HG03460 (cell line): Measurements from ENCODE around the gene HNRNPH3.

Experiments used
- ATAC-seq: cut with Tn5 transposase; IDR thresholded peaks from one replicate; pipeline ENCODE4 v1.9.1; 2021; ENCODE audit not compliant: unreplicated experiment

The HNRNPH3 gene

DNA sequence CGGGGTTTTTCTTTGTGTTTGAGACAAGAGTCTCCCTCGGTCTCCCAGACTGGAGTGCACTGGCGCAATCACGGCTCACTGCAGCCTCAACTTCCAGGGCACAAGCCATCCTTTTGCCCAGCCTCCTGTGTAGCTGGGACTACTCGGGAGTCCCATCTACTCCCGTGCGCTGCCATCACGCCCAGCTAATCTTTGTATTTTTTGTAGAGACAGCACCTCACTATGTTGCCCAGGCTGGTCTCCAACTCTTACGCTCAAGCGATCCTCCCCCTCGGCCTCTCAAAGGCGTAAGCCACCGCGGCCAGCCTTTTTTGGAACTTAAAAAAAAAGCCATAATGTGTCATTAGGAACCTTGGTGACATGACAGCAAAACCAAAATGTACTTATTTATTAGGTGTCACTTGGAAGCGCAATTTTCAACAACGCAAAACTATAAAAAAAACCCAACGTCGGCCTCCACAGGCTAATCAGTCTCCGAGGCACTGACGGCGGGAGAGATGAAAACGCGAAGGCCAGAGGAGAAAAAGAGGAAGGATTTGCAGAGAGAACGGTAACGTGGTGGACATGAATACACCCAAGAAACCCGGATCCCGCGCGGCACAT, 911 bp upstream of the HNRNPH3 start:
- no peak for ATAC-seq

DNA sequence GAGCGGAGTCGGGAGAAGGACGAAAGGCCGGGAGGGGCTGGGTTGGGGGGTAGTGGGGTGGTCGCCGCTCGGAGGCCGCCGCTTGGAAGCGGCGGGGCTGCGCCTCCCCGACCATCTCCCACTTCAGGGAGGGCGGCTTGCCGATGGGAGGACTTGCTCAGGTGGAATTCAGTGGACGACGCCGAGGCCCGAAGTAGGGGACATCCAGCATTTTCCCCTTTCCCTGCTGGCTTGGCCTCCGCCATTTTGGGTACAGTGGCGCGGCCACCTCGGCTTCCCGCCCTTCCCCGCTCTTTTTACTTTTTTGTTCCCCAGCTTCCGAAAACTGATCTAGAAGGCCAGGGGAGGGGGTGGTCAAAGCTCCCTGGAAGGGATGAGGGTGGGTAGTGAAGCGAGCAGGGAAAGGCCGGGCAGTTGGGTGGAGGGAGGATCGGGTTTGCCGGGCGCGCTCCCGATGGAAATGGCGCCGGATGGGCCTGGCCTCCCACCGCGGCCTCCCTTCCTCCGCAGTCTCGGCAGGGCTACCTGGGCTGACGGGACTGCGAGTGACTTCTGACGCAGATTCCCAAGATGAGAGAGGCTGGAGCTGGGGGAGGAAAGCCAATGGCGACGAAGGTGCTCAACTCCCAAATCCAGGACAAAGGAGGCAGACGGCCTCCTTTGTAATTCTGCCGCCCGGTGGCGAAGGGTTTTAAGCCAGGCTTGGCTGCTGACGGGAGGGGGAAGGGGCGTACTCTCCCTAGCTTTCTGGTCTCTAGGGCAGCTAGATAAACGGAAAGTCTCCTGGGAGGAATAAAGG, 594 bp downstream of the HNRNPH3 start, which contains the start of gene PBLD:
Gene PBLD, minus strand, starts transcription at position 670 of the 799 bp plus-strand sequence. CDS start 26,084 bp downstream, outside the sequence.
- peak; percentile 12 for ATAC-seq

DNA sequence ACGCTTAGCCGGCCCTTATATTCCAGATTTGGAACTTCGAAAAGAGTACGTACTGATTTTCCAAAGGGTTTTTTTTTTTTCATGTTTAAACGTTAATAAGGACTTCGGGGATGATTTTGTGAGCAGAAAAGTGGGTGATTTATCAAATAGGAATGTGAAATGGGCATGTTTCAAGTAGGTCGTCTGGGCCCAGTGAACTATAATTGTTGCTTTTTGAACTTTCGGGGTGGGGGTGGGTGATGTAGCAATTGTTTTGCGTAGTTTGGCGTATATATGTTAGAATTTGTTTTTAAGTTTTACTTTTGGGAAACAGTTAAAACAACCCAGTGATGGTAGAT, 1.2 kb downstream of the HNRNPH3 start:
- no peak for ATAC-seq

DNA sequence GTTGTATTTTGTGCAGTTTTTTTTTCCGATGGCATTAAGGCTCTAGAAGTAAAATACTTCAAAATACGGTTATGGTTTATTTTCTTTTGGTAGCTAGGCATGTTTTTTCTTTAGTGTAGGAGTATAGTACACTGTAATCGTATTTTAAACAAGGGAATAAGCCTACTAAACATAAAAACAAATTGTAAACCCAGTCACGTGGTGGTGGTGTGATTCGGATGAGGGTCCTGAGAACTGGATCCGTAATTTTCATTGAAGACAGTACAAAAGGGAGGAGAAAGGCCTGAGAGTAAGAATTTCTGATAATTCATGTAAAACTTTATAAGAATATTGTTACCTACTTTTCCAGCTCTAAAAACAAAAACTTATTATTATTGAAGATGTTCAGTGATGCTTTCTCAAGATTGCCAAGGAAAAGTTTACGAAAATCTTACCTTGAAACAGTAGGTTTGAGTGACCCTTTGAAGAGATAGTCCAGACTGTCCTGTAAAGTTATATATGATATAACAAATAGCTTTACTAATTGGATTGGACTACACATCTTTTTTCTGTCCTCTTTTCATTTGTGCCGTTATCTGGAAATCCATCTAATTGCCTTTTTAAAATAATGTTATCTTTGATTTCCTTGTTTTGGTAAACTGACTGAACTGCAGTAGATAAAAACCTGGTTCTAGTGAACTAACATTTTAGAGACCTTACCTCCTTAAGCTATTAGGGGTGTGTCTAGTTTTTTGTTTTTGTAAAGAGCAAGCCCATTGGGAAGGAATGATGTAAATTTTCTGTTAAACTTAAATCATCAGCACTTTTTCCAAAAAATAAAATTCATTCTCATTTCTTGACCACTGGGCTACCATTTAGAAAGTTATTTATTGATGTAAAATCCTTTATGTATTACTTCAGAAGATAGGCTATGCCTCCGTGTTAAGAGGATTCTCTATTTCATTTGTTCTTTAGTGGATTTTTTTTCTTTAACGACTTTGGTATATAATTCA, 1.9 kb downstream of the HNRNPH3 start:
- no peak for ATAC-seq

DNA sequence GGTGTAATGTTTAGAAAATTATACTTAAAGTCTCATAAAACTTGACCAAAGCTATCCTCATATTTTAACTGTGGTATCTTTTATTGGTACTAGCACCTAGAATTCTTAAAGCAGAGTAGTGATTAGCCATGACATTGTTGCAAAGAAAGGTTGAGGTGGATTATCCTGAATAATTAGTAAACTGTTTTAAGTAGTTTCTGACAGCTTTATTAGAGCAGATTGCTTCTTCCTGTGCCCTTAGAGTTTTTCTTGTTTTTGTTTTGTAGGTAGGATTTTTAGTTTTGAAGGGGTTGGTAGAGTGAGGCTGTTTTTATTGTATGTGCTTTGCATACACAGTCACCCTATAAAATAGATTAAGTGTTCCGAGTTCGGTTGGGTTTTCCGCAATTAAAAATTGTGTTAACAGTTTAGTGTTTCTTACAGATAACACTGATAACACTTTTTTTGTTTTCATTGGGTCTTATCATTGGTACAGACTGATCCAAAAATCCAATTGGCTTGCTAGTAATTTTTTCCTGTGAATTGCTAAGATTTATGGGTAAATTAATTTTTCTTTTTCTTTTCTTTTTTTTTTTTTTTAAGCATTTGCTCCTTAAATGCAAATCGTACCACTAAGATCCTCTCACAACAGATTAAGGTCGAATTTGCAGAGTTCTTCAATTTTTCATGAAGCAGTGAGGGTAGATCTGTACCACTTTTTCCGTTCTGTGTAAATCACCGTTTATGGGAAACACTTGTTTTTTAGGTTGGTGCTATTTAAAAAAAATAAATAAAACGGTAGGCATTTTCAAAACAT, 3.0 kb downstream of the HNRNPH3 start:
- ATAC-seq, result no peak

DNA sequence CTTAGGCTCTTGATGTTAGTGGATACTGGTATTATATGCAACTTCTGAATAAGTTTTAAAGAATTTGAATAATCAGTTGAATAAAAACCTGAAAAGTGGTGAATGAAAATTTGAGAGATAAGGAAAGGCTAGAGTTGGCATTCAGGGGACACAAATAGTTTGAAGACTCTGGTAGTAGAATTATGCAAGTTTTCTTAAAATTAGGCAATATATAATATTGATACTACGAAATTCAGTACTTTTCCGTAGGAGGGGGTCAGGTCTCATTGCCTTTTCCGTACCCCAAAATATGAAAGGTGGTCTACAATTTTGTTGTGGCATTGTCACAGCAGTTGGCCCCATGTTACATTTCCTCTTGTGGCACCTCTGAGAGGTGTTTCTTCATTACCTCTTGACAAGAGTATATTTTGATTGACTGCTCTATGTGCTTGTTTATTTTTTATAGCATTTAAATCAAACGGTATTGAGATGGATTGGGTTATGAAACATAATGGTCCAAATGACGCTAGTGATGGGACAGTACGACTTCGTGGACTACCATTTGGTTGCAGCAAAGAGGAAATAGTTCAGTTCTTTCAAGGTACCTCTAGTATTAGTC, 5.0 kb downstream of the HNRNPH3 start:
- ATAC-seq, result no peak

DNA sequence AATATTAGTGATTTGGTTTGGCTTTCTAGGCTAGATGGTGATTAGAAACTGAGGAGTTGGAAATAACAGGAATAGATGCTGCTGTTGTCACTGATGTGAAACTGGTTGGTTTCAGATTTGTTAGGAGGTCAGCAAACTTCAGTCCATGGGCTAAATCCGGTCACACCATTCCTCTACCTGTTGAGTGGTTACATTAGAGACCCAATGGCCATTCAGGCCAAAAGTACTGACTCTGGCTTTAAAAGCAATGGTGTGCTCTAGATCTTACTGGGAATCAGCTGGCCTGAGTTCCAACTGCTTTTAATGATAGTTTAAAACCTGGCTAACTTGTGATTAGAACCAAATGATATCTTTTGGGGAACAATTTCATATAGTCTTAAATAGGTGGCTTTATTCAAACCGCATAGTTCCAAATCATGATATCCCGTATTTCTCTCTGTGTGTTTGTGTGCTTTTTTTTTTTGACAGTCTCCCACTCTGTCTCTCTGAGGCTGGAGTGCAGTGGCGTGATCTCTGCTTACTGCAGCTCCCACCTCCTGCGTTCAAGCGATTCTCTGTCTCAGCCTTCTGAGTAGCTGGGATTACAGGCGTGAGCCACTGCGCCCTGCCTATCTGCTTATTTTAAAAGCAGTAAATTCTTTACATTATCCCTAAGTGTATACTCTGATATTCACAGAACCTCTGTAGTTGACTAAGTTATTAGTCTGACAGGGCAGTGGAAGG, 8.7 kb downstream of the HNRNPH3 start:
- no peak for ATAC-seq

DNA sequence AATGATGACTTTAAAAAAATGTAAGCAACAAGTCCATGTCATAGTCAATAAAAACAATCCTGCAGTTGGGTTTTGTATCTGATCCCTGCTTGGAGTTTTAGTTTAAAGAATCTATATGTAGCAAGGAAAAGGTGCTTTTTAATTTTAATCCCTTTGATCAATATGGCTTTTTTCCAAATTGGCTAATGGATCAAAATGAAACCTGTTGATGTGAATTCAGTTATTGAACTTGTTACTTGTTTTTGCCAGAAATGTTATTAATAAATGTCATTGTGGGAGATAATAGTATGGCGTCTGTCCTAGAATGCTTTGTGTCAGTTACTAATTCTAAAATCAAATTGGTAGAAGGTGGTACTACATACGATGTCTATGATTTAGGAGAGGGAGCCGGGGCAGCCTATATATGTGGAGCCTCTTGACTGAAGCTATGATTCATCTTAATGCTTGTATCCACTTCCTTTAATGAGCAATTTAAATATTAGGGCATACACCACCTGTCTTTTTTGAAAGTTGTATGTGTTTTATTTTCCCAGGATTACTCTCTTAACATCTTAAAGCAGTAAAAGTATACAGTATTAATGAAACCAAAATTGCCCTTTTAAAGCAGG, 11.1 kb downstream of the HNRNPH3 start:
- no peak for ATAC-seq

DNA sequence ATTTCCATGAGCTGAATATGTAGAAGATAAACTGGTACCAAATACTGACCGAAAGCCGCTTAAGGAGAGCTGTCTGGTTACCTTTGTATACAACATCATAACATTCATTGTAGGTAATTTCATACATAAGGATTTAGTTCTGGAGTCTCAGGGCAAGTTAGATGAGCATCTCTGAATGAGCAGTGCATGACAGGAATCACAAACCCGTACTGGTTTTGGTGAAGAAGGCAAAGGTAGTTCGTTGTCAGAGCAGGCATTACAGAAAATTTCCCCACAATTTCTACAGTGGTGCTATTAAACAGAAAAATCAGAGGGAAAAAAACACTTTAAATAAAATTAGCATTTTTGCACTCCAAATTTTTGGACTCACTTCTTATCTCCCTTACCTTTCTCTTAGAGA, 13.8 kb downstream of the HNRNPH3 start:
- no peak for ATAC-seq

DNA sequence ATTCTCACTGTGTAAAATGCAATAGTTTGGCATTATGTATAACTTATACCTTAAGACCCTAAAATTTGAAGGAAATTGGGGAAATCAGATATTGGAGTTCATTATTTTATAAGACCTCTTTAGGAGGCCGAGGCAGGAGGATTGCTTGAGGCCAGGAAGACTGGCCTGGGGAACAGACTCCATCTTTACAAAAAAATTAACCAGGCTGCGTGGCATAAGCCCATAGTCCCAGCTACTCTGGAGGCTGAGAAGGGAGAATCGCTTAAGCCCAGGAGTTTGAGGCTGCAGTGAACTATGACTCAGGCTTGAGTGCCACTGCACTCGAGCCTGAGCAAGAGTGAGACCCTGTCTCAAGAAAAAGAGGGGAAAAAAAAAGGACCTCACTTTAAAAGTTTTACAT, 14.9 kb downstream of the HNRNPH3 start:
- ATAC-seq, result no peak

DNA sequence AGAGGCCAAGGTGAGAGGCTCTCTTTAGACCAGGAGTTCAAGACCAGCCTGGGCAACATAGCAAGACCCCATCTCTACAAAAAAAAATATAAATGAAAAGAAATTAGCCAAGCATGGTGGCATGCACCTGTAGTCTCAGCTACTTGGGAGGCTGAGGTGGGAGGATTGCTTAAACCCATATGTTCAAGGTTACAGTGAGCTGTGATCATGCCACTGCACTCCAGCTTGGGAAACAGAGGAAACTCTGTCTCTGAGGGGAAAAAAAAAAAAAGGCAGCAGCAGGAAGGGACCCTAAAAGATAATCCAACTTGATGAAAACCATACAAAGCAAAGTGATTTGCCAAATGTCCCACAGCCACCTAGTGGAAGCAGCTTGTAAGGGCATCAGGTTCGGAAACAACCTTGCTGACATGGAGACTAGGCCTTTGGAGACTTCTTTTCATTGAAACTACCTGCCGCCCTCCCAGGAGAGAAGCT, 16.4 kb downstream of the HNRNPH3 start:
- ATAC-seq, result no peak

DNA sequence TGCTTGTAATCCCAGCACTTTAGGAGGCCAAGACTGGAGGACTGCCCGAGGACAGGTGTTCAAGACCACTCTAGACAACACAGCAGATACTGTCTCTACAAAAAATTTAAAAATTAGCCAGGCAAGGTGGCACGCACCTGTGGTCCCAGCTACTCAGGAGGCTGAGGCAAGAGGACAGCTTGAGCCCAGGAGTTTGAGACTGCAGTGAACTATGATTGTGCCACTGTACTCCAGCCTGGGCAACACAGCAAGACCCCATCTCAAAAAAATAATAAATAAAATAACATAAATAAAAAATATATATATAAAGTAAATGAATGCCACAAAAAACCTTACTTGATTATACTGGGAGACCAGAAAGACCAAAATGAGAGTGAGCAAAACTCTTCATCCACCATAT, 21.7 kb downstream of the HNRNPH3 start:
- ATAC-seq, result no peak

DNA sequence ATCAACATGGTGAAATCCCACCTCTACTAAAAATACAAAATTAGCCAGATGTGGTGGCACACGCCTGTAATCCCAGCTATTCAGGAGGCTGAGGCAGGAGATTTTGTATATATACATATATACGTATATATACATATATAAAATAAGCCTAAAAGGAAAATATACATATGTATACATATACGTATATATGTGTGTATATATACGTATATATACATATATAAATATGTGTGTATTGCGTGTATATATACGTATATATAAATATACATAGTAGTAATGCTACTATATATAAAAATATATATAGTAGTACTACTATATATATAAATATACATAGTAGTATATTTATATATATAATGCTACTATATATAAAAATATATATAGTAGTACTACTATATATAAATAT, 27.3 kb downstream of the HNRNPH3 start:
- no peak for ATAC-seq

DNA sequence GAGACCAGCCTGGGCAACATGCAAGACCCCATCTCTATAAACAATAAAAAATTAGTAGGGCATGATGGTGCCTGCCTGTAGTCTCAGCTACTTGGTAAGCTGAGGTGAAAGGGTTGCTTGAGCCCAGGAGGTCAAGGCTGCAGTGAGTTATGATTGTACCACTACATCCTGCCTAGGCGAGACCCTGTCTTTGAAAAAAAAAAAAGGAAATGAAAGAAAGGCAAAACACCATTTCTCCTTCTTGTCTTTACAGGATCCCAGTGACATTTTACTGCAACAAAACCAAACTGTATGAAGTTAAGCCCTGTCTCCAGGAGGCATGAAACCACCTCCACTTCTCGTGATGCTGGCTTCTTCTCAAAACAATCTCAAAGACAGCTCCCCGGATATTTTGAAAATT, 30.7 kb downstream of the HNRNPH3 start:
- ATAC-seq, result no peak

DNA sequence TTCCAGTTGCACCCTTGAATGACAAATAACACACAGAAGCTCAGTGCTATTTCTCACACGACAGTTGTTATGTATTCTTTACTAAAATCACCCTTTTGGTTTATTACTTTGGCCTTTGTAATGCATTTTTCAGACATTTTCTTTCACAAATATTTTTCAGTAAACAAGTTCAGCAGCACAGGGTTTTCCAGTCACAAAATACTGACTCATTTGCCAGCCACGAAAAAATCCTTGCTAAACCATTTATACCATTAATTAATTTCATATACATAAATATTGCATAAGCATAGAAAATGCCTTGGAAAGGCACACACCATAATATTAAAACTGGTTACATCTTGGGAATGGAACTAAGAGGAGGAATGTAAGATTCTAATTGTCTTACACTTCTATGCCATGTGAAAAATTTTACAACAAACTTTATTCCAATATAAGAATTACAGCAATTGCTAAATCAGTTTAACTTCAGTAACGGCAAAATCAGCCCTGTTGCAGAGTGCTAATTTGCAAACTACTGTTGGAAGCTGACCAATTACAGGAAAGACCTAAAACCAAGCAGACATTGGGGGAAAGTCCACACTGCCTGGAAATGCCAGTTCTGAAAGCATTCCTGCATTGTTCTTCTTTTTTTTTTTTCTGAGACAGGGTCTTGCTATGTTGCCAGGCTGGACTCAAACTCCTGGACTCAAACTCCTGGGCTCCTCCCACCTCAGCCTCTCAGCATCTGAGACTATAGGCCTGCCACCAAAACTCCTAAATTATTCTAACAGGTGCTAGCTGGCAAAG, 32.4 kb downstream of the HNRNPH3 start:
- no peak for ATAC-seq

DNA sequence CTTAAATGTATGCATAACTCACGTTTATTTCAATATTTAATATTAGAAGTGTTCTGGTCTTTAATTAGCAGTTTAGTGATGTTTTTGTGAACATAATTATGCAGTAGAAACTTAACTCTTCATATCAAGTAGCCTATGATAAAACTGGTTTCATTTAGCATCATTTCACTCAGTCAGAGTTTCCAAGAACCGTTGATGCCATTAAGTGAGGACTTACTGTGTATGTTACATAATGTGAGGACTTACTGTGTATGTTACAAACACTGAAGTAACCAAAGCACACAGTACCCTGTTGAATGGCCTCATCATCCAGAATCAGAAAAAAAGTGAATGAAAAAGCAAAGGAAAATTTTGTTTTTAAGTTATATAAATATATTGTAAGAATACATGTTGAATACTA, 33.7 kb downstream of the HNRNPH3 start:
- ATAC-seq, result no peak

DNA sequence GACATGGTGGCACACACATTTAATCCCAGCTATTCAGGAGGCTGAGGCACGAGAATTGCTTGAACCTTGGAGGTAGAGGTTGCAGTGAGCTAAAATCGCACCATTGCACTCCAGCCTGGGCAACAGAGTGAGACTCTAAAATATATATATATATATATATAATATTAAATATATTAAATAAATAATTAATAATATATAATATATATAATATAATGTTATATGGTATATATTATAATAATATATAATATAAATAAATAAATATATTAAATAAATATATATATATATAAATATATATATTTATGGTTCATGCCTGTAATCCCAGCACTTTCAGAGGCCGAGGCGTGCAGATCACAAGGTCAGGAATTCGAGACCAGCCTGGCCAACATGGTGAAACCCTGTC, 34.7 kb downstream of the HNRNPH3 start:
- no peak for ATAC-seq

DNA sequence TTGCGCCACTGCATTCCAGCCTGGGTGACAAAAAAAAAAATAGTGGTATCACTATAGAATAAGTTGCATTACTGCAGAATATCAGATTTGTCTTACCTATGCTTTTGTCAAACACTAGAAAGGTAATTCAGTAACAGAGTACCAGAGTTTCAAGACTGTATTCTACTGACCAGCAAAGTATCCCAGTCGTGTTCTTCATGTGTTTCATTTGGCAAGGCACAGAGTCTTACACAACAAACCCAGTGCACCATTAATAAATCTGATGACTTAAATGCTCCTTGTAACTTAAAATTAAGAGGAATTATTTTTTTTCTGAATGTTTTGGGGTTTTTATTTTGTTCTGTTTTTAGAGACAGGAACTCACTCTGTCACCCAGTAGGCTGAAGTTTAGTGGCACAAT, 35.3 kb downstream of the HNRNPH3 start:
- ATAC-seq, result no peak
